GM12878 (cell line): ENCODE measurements around the gene PLCXD1. TPM values are rescaled to one million over a fixed set of nuclear protein-coding genes. Genes with fewer than 3 reads are reported as not detected.

ENCODE experiments used
- ATAC-seq: fragments of 200-7000 bp; cut with Tn5 transposase; 3 replicates; pipeline ENCODE4 v1.9.1; 2020; ENCODE audit warnings: mild to moderate bottlenecking, moderate library complexity
- BruUV-seq: library from RNA; stranded (reverse); fragments of 400-500 nt; replicated peaks from 2 replicates; lab custom pipeline; 2021; lab: Mats Ljungman, UMichigan
- CTCF ChIA-PET: fragments of 300-600 bp; sonication (Branson Sonifier 250); formaldehyde crosslinking; extraction: SDS; loops from one replicate; lab custom pipeline; 2021; ENCODE audit warnings: inconsistent platforms; lab: Yijun Ruan, JAX
- POLR2A ChIA-PET: fragments of 350-600 bp; formaldehyde crosslinking; extraction: SDS; loops from one replicate; lab custom pipeline; 2021; ENCODE audit warnings: inconsistent platforms; lab: Charles Lee
- RAD21 ChIA-PET: fragments of 300-600 bp; sonication (Branson Sonifier 250); formaldehyde crosslinking; loops from one replicate; lab custom pipeline; 2023; ENCODE audit warnings: antibody characterized with exemption; ENCODE audit not compliant: unreplicated experiment; lab: Charles Lee
- SMC1A ChIA-PET: fragments of 300-600 bp; sonication (Branson Sonifier 250); formaldehyde crosslinking; loops from one replicate; lab custom pipeline; 2023; ENCODE audit not compliant: unreplicated experiment, uncharacterized antibody; lab: Charles Lee
- DNase-seq: peaks from one replicate; pipeline ENCODE4 v3.0.0-alpha.2; 2011; ENCODE audit warnings: low read depth, low spot score
- FAIRE-seq: peaks from 3 replicates; lab custom pipeline; 2011; peaks lifted over from hg19 to GRCh38; lab: Jason Lieb, UNC
- H2AFZ ChIP-seq: 2 replicates; pipeline ENCODE4 v1.6.0; 2011; ENCODE audit warnings: low read depth, low read length, control low read depth; ENCODE audit not compliant: control insufficient read depth
- H3K27ac ChIP-seq: 2 replicates; pipeline ENCODE4 v1.5.1; 2011; ENCODE audit warnings: control low read depth; ENCODE audit not compliant: control insufficient read depth, insufficient read depth
- H3K27me3 ChIP-seq, 2 experiments: replicated peaks in 1 of 2; 2 replicates each; pipeline versions ENCODE4 v1.6.0 to v1.6.1; 2011; ENCODE audit warnings: low read length in 1 of 2; ENCODE audit not compliant: control insufficient read depth in 2 of 2, insufficient read depth in 2 of 2
- H3K36me3 ChIP-seq, 2 experiments: 2 replicates each; pipeline ENCODE4 v1.5.1; 2011; ENCODE audit warnings: low read length in 1 of 2; ENCODE audit not compliant: control insufficient read depth in 2 of 2, insufficient read depth in 2 of 2
- H3K4me1 ChIP-seq: 2 replicates; pipeline ENCODE4 v1.6.1; 2011; ENCODE audit warnings: mild to moderate bottlenecking, low read length, moderate library complexity, mixed read lengths; ENCODE audit not compliant: control insufficient read depth, insufficient read depth
- H3K4me2 ChIP-seq: 2 replicates; pipeline ENCODE4 v1.6.0; 2011; ENCODE audit warnings: control low read depth; ENCODE audit not compliant: control insufficient read depth, insufficient read depth
- H3K4me3 ChIP-seq: fragments of 200-600 bp; sonication (generic); 2 replicates; pipeline ENCODE4 v1.5.1; 2016
- H3K79me2 ChIP-seq: 2 replicates; pipeline ENCODE4 v1.6.0; 2011; ENCODE audit warnings: low read length; ENCODE audit not compliant: control insufficient read depth, insufficient read depth
- H3K9ac ChIP-seq: 2 replicates; pipeline ENCODE4 v1.8.0; 2011; ENCODE audit warnings: low read length, control low read depth, mixed read lengths; ENCODE audit not compliant: control insufficient read depth, insufficient read depth
- H3K9me3 ChIP-seq: replicated peaks from 3 replicates; pipeline ENCODE4 v1.5.1; 2011; ENCODE audit warnings: mild to moderate bottlenecking, low read length; ENCODE audit not compliant: control insufficient read depth, insufficient read depth
- H4K20me1 ChIP-seq: 2 replicates; pipeline ENCODE4 v1.6.0; 2011; ENCODE audit not compliant: control insufficient read depth, insufficient read depth
- CBX3 ChIP-seq: fragments of 200-600 bp; sonication (generic); IDR thresholded peaks from 2 replicates; pipeline ENCODE4 v1.6.1; 2016; ENCODE audit warnings: low read depth, borderline replicate concordance
- CREB1 ChIP-seq: IDR thresholded peaks from 2 replicates; pipeline ENCODE4 v1.6.1; 2012; ENCODE audit warnings: low read depth, mild to moderate bottlenecking, inconsistent platforms
- DPF2 ChIP-seq: fragments of 450-650 bp; IDR thresholded peaks from 2 replicates; pipeline ENCODE4 v1.6.1; 2017; ENCODE audit warnings: mild to moderate bottlenecking
- EP300 ChIP-seq, 2 experiments: fragments of 150-350 bp in 1 of 2; IDR thresholded peaks; 2 replicates each; pipeline ENCODE4 v1.6.1; 2011 to 2012; ENCODE audit warnings: low read depth in 2 of 2, low read length in 2 of 2, borderline replicate concordance in 1 of 2, improper control_type of control experiment in 1 of 2, inconsistent platforms in 1 of 2; ENCODE audit not compliant: control insufficient read depth in 1 of 2
- IKZF1 ChIP-seq: fragments of 450-650 bp; conservative IDR thresholded peaks from 2 replicates; pipeline ENCODE4 v1.6.1; 2017; ENCODE audit warnings: antibody characterized with exemption, mild to moderate bottlenecking
- NBN ChIP-seq: fragments of 450-650 bp; IDR thresholded peaks from 2 replicates; pipeline ENCODE4 v1.6.1; 2016
- NR2F1 ChIP-seq: fragments of 450-650 bp; conservative IDR thresholded peaks from 2 replicates; pipeline ENCODE4 v1.6.1; 2017; ENCODE audit warnings: mild to moderate bottlenecking
- PML ChIP-seq: IDR thresholded peaks from 2 replicates; pipeline ENCODE4 v1.6.1; 2012; ENCODE audit warnings: low read length, inconsistent platforms
- RAD51 ChIP-seq: fragments of 450-650 bp; IDR thresholded peaks from 2 replicates; pipeline ENCODE4 v1.6.1; 2016; ENCODE audit warnings: moderate library complexity, mild to moderate bottlenecking, inconsistent platforms
- SMC3 ChIP-seq: IDR thresholded peaks from 2 replicates; pipeline ENCODE4 v1.6.1; 2011; ENCODE audit warnings: low read length, improper control_type of control experiment, borderline replicate concordance
- SREBF1 ChIP-seq: IDR thresholded peaks from 2 replicates; pipeline ENCODE4 v1.6.1; 2012; ENCODE audit warnings: mild to moderate bottlenecking, low read length
- STAT3 ChIP-seq: IDR thresholded peaks from 2 replicates; pipeline ENCODE4 v1.6.1; 2011; ENCODE audit warnings: low read depth, low read length, improper control_type of control experiment
- SUZ12 ChIP-seq: fragments of 200-600 bp; sonication (generic); IDR thresholded peaks from one replicate; pipeline ENCODE4 v1.6.1; 2018; ENCODE audit warnings: antibody characterized with exemption, mild to moderate bottlenecking; ENCODE audit not compliant: unreplicated experiment
- WRNIP1 ChIP-seq: IDR thresholded peaks from 2 replicates; pipeline ENCODE4 v1.6.1; 2011; ENCODE audit warnings: low read depth, low read length, improper control_type of control experiment, borderline replicate concordance
- ZNF207 ChIP-seq: fragments of 450-650 bp; IDR thresholded peaks from 2 replicates; pipeline ENCODE4 v1.6.1; 2014; ENCODE audit warnings: antibody characterized with exemption, mild to moderate bottlenecking, borderline replicate concordance
- WGBS: methylation state at CpG from one replicate; pipeline ENCODE4 v1.1.6; 2016; ENCODE audit warnings: low lambda C conversion rate; ENCODE audit not compliant: insufficient replicate concordance, insufficient coverage; ENCODE audit errors: missing lambda C conversion rate; 5-methylcytosine and 5-hydroxymethylcytosine counted together
- in situ Hi-C: fragments of 300-500 bp; cut with MboI; formaldehyde crosslinking; loops from 9 replicates; pipeline ENCODE4 v1.14.3; 2018; ENCODE audit warnings: mixed read lengths
- intact Hi-C: fragments of 100-400 bp; cut with micrococcal nuclease; formaldehyde crosslinking; loops from one replicate; pipeline ENCODE4 v1.14.2; 2022; ENCODE audit not compliant: unreplicated experiment
- polyA plus RNA-seq, 11 experiments: library from polyadenylated mRNA; depleted of rRNA in 4 of 11; unstranded in 6 of 11; stranded (reverse) in 5 of 11; fragments of >200 nt; fragmentation: Nextera tagmentation in 4 of 11; fragmentation: Illumina TruSeq in 1 of 11; extraction: Ambion mirVana in 4 of 11; extraction: Trizol in 1 of 11; gene quantifications; 1 replicate in 1 of 11; 2 replicates in 10 of 11; pipeline versions ENCODE4 v1.2.1 to v1.2.3, GENCODE V29; 2011 to 2016; ENCODE audit warnings: inconsistent platforms in 2 of 11, missing spikeins in 2 of 11, low read depth in 1 of 11
- total RNA-seq, 4 experiments: library from RNA; depleted of rRNA in 3 of 4; stranded (reverse); fragments of >200 nt in 3 of 4; fragmentation: Illumina TruSeq in 1 of 4; extraction: Trizol in 1 of 4; gene quantifications; 2 replicates each; pipeline versions ENCODE4 v1.2.1 to v1.2.3, GENCODE V29; 2013 to 2021
- TF ChIP-seq, protein P1 (sequence below): fragments of 450-650 bp; IDR thresholded peaks from 2 replicates; pipeline ENCODE4 v1.6.1; 2016; ENCODE audit warnings: mild to moderate bottlenecking
- TF ChIP-seq, protein P2 (sequence below): IDR thresholded peaks from 2 replicates; pipeline ENCODE4 v1.6.1; 2011; ENCODE audit warnings: low read depth, low read length, improper control_type of control experiment, borderline replicate concordance
- TF ChIP-seq, protein P3 (sequence below): fragments of 450-650 bp; IDR thresholded peaks from 2 replicates; pipeline ENCODE4 v1.6.1; 2018; ENCODE audit warnings: borderline replicate concordance, mild to moderate bottlenecking; ENCODE audit not compliant: partially characterized antibody

The PLCXD1 gene
- total and polyA plus RNA-seq, 10 of the 15 experiments (the other 5 are each of a cell fraction or from before 2014, with no cell fraction given), result 2.4 to 49.7 (median 18.0) TPM

DNA sequence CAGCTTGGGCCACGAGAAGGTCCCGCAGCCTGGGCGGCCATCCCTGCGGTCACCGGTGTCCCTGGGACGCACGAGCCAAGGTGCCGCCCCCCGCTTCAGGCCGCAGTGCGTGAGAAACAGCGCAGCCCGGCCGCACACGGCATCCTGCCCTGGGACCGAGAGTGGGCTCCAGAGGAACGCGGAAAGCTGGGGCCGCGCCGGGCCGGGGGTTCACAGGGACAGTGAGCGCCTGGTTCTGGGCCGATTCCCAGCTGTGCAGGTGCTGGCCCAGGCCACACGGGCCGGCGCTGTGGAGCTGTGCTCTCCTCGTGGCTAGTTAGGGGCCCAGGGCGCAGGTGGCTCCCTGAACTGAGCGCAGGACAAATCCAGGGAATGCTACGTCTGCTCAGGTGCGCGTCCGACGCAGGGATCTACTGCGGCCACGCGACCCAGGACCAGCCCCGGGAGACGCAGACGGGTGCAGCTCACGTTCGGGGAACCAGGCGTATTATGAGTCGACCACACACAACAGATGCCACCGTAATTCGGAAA lies 63.3 kb downstream of the PLCXD1 start (continued):
- TF ChIP-seq EP300 (IDR thresholded peaks at IDR 0.05; ENCODE audit: borderline replicate concordance in 1 of 2, control insufficient read depth in 1 of 2, low read depth in 2 of 2, low read length in 2 of 2), result no peak
- no peak for TF ChIP-seq NBN
- TF ChIP-seq RAD51, result no peak
- TF ChIP-seq, protein P1, sequence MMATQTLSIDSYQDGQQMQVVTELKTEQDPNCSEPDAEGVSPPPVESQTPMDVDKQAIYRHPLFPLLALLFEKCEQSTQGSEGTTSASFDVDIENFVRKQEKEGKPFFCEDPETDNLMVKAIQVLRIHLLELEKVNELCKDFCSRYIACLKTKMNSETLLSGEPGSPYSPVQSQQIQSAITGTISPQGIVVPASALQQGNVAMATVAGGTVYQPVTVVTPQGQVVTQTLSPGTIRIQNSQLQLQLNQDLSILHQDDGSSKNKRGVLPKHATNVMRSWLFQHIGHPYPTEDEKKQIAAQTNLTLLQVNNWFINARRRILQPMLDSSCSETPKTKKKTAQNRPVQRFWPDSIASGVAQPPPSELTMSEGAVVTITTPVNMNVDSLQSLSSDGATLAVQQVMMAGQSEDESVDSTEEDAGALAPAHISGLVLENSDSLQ, result no peak
- TF ChIP-seq PML, result no peak
- TF ChIP-seq CREB1, result no peak

DNA sequence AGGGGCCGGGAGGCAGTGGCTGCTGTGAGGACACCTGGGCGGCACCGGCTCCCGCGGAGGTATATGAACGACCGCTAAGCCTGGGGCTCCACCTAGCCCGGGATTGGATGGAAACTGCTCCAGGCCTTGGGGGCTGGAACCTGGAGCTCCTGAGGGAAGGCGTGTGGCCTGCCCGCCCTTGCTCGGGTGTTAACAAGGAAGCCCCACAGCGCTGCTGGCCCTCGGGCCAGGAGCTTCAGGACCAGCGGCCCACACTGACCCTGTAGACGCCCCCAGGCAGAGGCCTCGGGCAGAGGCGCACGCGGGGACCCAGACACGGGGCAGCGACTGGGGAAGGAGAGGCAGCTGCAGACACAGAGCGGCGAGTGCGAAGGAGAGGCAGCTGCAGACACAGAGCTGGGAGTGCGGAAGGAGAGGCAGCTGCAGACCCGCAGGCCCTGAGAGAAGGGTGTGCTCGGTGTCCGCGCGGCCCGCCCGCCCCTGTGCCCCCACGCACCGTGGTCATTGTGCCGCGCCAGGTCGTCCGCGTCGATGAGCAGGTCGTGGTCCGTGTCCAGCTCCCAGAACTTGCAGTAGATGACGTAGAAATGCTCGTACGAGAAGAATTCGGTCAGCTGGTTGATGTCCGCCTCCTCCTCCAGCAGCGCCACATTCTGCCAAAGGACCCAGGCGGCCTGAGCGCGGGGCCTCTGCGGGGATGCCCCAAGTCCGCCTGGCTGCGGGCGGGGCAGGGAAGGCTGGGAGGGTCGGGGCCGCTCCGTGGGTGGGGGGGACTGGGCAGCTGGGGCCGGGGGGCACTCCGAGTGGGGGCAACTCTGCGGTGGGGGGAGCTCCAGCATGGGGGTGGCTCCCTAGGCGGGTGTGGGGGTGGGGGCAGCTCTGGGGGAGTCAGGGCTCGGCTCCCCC lies 64.1 kb downstream of the PLCXD1 start:
- Histone ChIP-seq H4K20me1 (no peaks in the 10 kb centered on the region), H3K9me3 (peaks cover 4% of the 10 kb centered on the region; the same call in 1 of the 3 replicates), H3K27ac (no peak overlapping the region), H3K9ac (no peak overlapping the region), H3K4me1 (no peaks in the 10 kb centered on the region), H3K4me3 (no peak overlapping the region), H2AFZ (no peak overlapping the region), H3K36me3 (no peaks in the 10 kb centered on the region), H3K27me3 (no peaks in the 10 kb centered on the region), H3K4me2 (no peak overlapping the region), H3K79me2 (no peaks in the 10 kb centered on the region)
- ChIA-PET SMC1A (no interaction called here), POLR2A (no interaction called here), CTCF (no interaction called here), RAD21 (no interaction called here)
- WGBS, result 96% methylated on average over 42 of the region's 63 CpGs
- BruUV-seq, result no TSS peak
- FAIRE-seq (no peak), ATAC-seq (no peak), DNase-seq (no peak)
- intact Hi-C loops (no loop called here), in situ Hi-C loops (no loop called here)
- TF ChIP-seq, protein P2, sequence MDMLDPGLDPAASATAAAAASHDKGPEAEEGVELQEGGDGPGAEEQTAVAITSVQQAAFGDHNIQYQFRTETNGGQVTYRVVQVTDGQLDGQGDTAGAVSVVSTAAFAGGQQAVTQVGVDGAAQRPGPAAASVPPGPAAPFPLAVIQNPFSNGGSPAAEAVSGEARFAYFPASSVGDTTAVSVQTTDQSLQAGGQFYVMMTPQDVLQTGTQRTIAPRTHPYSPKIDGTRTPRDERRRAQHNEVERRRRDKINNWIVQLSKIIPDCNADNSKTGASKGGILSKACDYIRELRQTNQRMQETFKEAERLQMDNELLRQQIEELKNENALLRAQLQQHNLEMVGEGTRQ, result no peak
- TF ChIP-seq SMC3 (no peak), CBX3 (no peak), SREBF1 (no peak), WRNIP1 (no peak), ZNF207 (no peak), STAT3 (no peak), NR2F1 (no peak), IKZF1 (no peak), DPF2 (no peak), SUZ12 (no peak)
- TF ChIP-seq, protein P3, sequence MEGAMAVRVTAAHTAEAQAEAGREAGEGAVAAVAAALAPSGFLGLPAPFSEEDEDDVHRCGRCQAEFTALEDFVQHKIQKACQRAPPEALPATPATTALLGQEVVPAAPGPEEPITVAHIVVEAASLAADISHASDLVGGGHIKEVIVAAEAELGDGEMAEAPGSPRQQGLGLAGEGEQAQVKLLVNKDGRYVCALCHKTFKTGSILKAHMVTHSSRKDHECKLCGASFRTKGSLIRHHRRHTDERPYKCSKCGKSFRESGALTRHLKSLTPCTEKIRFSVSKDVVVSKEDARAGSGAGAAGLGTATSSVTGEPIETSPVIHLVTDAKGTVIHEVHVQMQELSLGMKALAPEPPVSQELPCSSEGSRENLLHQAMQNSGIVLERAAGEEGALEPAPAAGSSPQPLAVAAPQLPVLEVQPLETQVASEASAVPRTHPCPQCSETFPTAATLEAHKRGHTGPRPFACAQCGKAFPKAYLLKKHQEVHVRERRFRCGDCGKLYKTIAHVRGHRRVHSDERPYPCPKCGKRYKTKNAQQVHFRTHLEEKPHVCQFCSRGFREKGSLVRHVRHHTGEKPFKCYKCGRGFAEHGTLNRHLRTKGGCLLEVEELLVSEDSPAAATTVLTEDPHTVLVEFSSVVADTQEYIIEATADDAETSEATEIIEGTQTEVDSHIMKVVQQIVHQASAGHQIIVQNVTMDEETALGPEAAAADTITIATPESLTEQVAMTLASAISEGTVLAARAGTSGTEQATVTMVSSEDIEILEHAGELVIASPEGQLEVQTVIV, result no peak
